Left colon (tissue), 2 donors: ENCODE data around the gene ADAMTS2. TPM values are rescaled to one million over a fixed set of nuclear protein-coding genes. Genes with fewer than 3 reads are reported as not detected.

Experiments
- ATAC-seq: fragments of 200-7000 bp; cut with Tn5 transposase; one replicate; pipeline ENCODE4 v1.9.1; 2020; ENCODE audit warnings: mild to moderate bottlenecking, moderate library complexity
- DNase-seq, 2 donors: peaks; one replicate each; pipeline ENCODE4 v3.0.0-alpha.2; 2020
- intact Hi-C, 2 donors: fragments of 100-400 bp; cut with DNase I in 1 of 2; cut with micrococcal nuclease in 1 of 2; formaldehyde crosslinking; loops; one replicate each; pipeline versions ENCODE4 v1.11.2 to v1.14.0; 2022; cut with DNase I, micrococcal nuclease
- total RNA-seq, 2 donors: library from RNA; stranded (reverse); fragmentation: NEBNext Ultra II Directional; extraction: Animal tissue kit (Norgen Biotek cat#: 25700); gene quantifications; one replicate each; pipeline ENCODE4 v1.2.1, GENCODE V29; 2021
- donor health status: DM: no; HTN: no; CAD: no.
- donor health status: DM: yes; HTN: yes; CAD: no.

ADAMTS2 gene
- total RNA-seq, 2 donors from 2014 or later = 2.6 to 4.4 TPM

- DNase-seq (no peak), ATAC-seq (no peak)
- intact Hi-C loops = no loop called here
Measured at GRCh38 chr5:179206366-179206765, 138.9 kb downstream of the ADAMTS2 start.

GRCh38 chr5:179205277-179205676, 140.0 kb downstream of the ADAMTS2 start:
- no peak for ATAC-seq

GRCh38 chr5:179204572-179204971, 140.7 kb downstream of the ADAMTS2 start:
- DNase-seq (no peak), ATAC-seq (no peak)
- intact Hi-C loops = no loop called here

More at GRCh38 chr5:179205277-179205676, 140.0 kb downstream of the ADAMTS2 start:
- intact Hi-C loops = no loop called here
- no peak for DNase-seq

- ATAC-seq (no peak), DNase-seq (no peak)
- intact Hi-C loops = no loop called here
Measured at GRCh38 chr5:179203248-179203647, 142.0 kb downstream of the ADAMTS2 start.

- DNase-seq (no peak), ATAC-seq (no peak)
- intact Hi-C loops = no loop called here
Measured at GRCh38 chr5:179201986-179202385, 143.3 kb downstream of the ADAMTS2 start.

GRCh38 chr5:179199246-179199645, 146.0 kb downstream of the ADAMTS2 start:
- intact Hi-C loops = no loop called here
- DNase-seq = no peak

GRCh38 chr5:179198825-179199224, 146.4 kb downstream of the ADAMTS2 start:
- ATAC-seq (no peak), DNase-seq (no peak)
- intact Hi-C loops = no loop called here

More at GRCh38 chr5:179199246-179199645, 146.0 kb downstream of the ADAMTS2 start:
- no peak for ATAC-seq

GRCh38 chr5:179196405-179197079, 148.7 kb downstream of the ADAMTS2 start:
- no peak for ATAC-seq
- DNase-seq = no peak
- intact Hi-C loops = no loop called here

- intact Hi-C loops = no loop called here
- no peak for ATAC-seq
- no peak for DNase-seq
Measured at GRCh38 chr5:179195561-179196404, 149.5 kb downstream of the ADAMTS2 start.

- intact Hi-C loops = no loop called here
- no peak for ATAC-seq
- no peak for DNase-seq
Measured at GRCh38 chr5:179194941-179195381, 150.3 kb downstream of the ADAMTS2 start.

GRCh38 chr5:179194201-179194910, 150.9 kb downstream of the ADAMTS2 start:
- no peak for ATAC-seq
- no peak for DNase-seq
- intact Hi-C loops = no loop called here

- DNase-seq (no peak), ATAC-seq (no peak)
- intact Hi-C loops = no loop called here
Measured at GRCh38 chr5:179193746-179194145, 151.5 kb downstream of the ADAMTS2 start.

- DNase-seq (no peak), ATAC-seq (no peak)
- intact Hi-C loops = no loop called here
Measured at GRCh38 chr5:179192891-179193470, 152.3 kb downstream of the ADAMTS2 start.

- ATAC-seq = no peak
- intact Hi-C loops = no loop called here
- no peak for DNase-seq
Measured at GRCh38 chr5:179192185-179192890, 152.9 kb downstream of the ADAMTS2 start.

- intact Hi-C loops = no loop called here
- ATAC-seq = no peak
- no peak for DNase-seq
Measured at GRCh38 chr5:179191506-179192184, 153.6 kb downstream of the ADAMTS2 start.

GRCh38 chr5:179190851-179191505, 154.3 kb downstream of the ADAMTS2 start:
- no peak for DNase-seq
- ATAC-seq = no peak
- intact Hi-C loops = no loop called here

- no peak for DNase-seq
- ATAC-seq = no peak
- intact Hi-C loops = no loop called here
Measured at GRCh38 chr5:179188636-179189035, 156.6 kb downstream of the ADAMTS2 start.
